Activated T-cell treated with anti-CD3 and anti-CD28 coated beads, Interleukin-2, amount 50 U/mL, for 4 hours (primary cell): Measurements from ENCODE around the gene TAC4. TPM values are rescaled to one million over a fixed set of nuclear protein-coding genes. Genes with fewer than 3 reads are reported as not detected.
A peak's percentile ranks its signal among the peaks of the same experiment; 100 is the strongest.

Experiments used
- ATAC-seq, 2 donors: fragments of 200-7000 bp; cut with Tn5 transposase; one replicate each; pipeline ENCODE4 v1.10.0; 2021
- DNase-seq: peaks from one replicate; pipeline ENCODE4 v3.0.0-alpha.2; 2020
- H3K27me3 Mint-ChIP-seq: one replicate; pipeline ENCODE4 v1.8.0; 2021; ENCODE audit warnings: low read depth, mixed read lengths
- H3K36me3 Mint-ChIP-seq: one replicate; pipeline ENCODE4 v1.8.0; 2022; ENCODE audit warnings: mixed read lengths; ENCODE audit not compliant: insufficient read depth
- H3K4me1 Mint-ChIP-seq: one replicate; pipeline ENCODE4 v1.8.0; 2021; ENCODE audit warnings: low read depth, mixed read lengths
- H3K4me3 Mint-ChIP-seq: one replicate; pipeline ENCODE4 v1.8.0; 2021; ENCODE audit warnings: mild to moderate bottlenecking, moderate library complexity, mixed read lengths
- H3K9me3 Mint-ChIP-seq: one replicate; pipeline ENCODE4 v1.8.0; 2021; ENCODE audit warnings: mixed read lengths
- total RNA-seq, 3 donors: library from RNA; stranded (reverse); gene quantifications; one replicate each; pipeline ENCODE4 v1.2.1, GENCODE V29; 2021

TAC4 gene
- total RNA-seq, 3 donors from 2014 or later, result not detected

- Mint-ChIP-seq H3K36me3 (no peaks in the 10 kb centered on the region), H3K4me3 (no peak overlapping the region), H3K9me3 (no peaks in the 10 kb centered on the region), H3K27me3 (peaks cover 48% of the 10 kb centered on the region), H3K4me1 (peaks cover 4% of the 10 kb centered on the region)
- ATAC-seq (no peak), DNase-seq (no peak)
These were observed 33.2 kb upstream of the TAC4 start for GRCh38 chr17:49881054-49881402.

GRCh38 chr17:49880291-49881053 is 32.6 kb upstream of the TAC4 start:
- peaks cover 4% of the 10 kb centered on the region for H3K4me1 Mint-ChIP-seq
- no peaks in the 10 kb centered on the region for H3K9me3 Mint-ChIP-seq
- peaks cover 45% of the 10 kb centered on the region for H3K27me3 Mint-ChIP-seq
- ATAC-seq, result peak; percentile 97 to 98
- DNase-seq, result peak; percentile 66
- no peaks in the 10 kb centered on the region for H3K36me3 Mint-ChIP-seq
- no peak overlapping the region for H3K4me3 Mint-ChIP-seq

- Mint-ChIP-seq H3K36me3 (no peaks in the 10 kb centered on the region), H3K4me3 (no peak overlapping the region), H3K27me3 (peaks cover 42% of the 10 kb centered on the region), H3K9me3 (no peaks in the 10 kb centered on the region), H3K4me1 (peaks cover 4% of the 10 kb centered on the region)
- DNase-seq (no peak), ATAC-seq (no peak)
These were observed 31.3 kb upstream of the TAC4 start for GRCh38 chr17:49878931-49879904.

GRCh38 chr17:49875685-49876084 is 27.8 kb upstream of the TAC4 start:
- ATAC-seq, result no peak
- no peak overlapping the region for H3K4me3 Mint-ChIP-seq
- H3K9me3 Mint-ChIP-seq, result no peaks in the 10 kb centered on the region
- peaks cover 21% of the 10 kb centered on the region for H3K4me1 Mint-ChIP-seq
- H3K36me3 Mint-ChIP-seq, result no peaks in the 10 kb centered on the region
- no peak for DNase-seq
- H3K27me3 Mint-ChIP-seq, result peaks cover 26% of the 10 kb centered on the region

- no peak overlapping the region for H3K4me3 Mint-ChIP-seq
- H3K4me1 Mint-ChIP-seq, result peaks cover 16% of the 10 kb centered on the region
- no peaks in the 10 kb centered on the region for H3K9me3 Mint-ChIP-seq
- DNase-seq, result no peak
- no peaks in the 10 kb centered on the region for H3K36me3 Mint-ChIP-seq
- H3K27me3 Mint-ChIP-seq, result peaks cover 18% of the 10 kb centered on the region
- no peak for ATAC-seq
These were observed 27.0 kb upstream of the TAC4 start for GRCh38 chr17:49874911-49875310.

- no peak for ATAC-seq
- H3K4me3 Mint-ChIP-seq, result no peak overlapping the region
- no peak for DNase-seq
- peaks cover 16% of the 10 kb centered on the region for H3K4me1 Mint-ChIP-seq
- peaks cover 9% of the 10 kb centered on the region for H3K27me3 Mint-ChIP-seq
- no peaks in the 10 kb centered on the region for H3K9me3 Mint-ChIP-seq
- no peaks in the 10 kb centered on the region for H3K36me3 Mint-ChIP-seq
These were observed 26.1 kb upstream of the TAC4 start for GRCh38 chr17:49873926-49874325.

- H3K4me3 Mint-ChIP-seq, result no peak overlapping the region
- H3K4me1 Mint-ChIP-seq, result peaks cover 16% of the 10 kb centered on the region
- no peak for DNase-seq
- no peak for ATAC-seq
- peaks cover 7% of the 10 kb centered on the region for H3K27me3 Mint-ChIP-seq
- no peaks in the 10 kb centered on the region for H3K9me3 Mint-ChIP-seq
- H3K36me3 Mint-ChIP-seq, result no peaks in the 10 kb centered on the region
These were observed 25.6 kb upstream of the TAC4 start for GRCh38 chr17:49873466-49873865.

GRCh38 chr17:49872754-49873377 is 25.0 kb upstream of the TAC4 start:
- Mint-ChIP-seq H3K27me3 (peaks cover 3% of the 10 kb centered on the region), H3K9me3 (no peaks in the 10 kb centered on the region), H3K4me3 (no peak overlapping the region), H3K4me1 (peaks cover 16% of the 10 kb centered on the region), H3K36me3 (no peaks in the 10 kb centered on the region)
- ATAC-seq (peak; percentile 43 to 54), DNase-seq (no peak)

- H3K36me3 Mint-ChIP-seq, result no peaks in the 10 kb centered on the region
- peaks cover 16% of the 10 kb centered on the region for H3K4me1 Mint-ChIP-seq
- ATAC-seq, result no peak
- no peak overlapping the region for H3K4me3 Mint-ChIP-seq
- DNase-seq, result no peak
- H3K27me3 Mint-ChIP-seq, result no peaks in the 10 kb centered on the region
- no peaks in the 10 kb centered on the region for H3K9me3 Mint-ChIP-seq
These were observed 23.3 kb upstream of the TAC4 start for GRCh38 chr17:49871211-49871610.

GRCh38 chr17:49870298-49870697 is 22.4 kb upstream of the TAC4 start:
- DNase-seq (no peak), ATAC-seq (no peak)
- no peaks in the 10 kb centered on the region for H3K36me3 Mint-ChIP-seq
- H3K9me3 Mint-ChIP-seq, result no peaks in the 10 kb centered on the region
- H3K27me3 Mint-ChIP-seq, result no peaks in the 10 kb centered on the region
- peaks cover 16% of the 10 kb centered on the region for H3K4me1 Mint-ChIP-seq
- H3K4me3 Mint-ChIP-seq, result no peak overlapping the region

- DNase-seq, result no peak
- Mint-ChIP-seq H3K4me3 (no peak overlapping the region), H3K36me3 (no peaks in the 10 kb centered on the region)
These were observed 21.1 kb upstream of the TAC4 start for GRCh38 chr17:49869038-49869374.

GRCh38 chr17:49866882-49867413 is 19.1 kb upstream of the TAC4 start:
- H3K4me3 Mint-ChIP-seq, result no peak overlapping the region
- ATAC-seq (no peak), DNase-seq (no peak)
- no peaks in the 10 kb centered on the region for H3K9me3 Mint-ChIP-seq
- H3K36me3 Mint-ChIP-seq, result no peaks in the 10 kb centered on the region
- peaks cover 2% of the 10 kb centered on the region for H3K4me1 Mint-ChIP-seq
- peaks cover 5% of the 10 kb centered on the region for H3K27me3 Mint-ChIP-seq

More at GRCh38 chr17:49869038-49869374, 21.1 kb upstream of the TAC4 start:
- H3K27me3 Mint-ChIP-seq, result no peaks in the 10 kb centered on the region
- peaks cover 16% of the 10 kb centered on the region for H3K4me1 Mint-ChIP-seq
- no peak for ATAC-seq
- no peaks in the 10 kb centered on the region for H3K9me3 Mint-ChIP-seq

GRCh38 chr17:49866019-49866380 is 18.1 kb upstream of the TAC4 start:
- ATAC-seq, result no peak
- Mint-ChIP-seq H3K9me3 (no peaks in the 10 kb centered on the region), H3K36me3 (no peaks in the 10 kb centered on the region), H3K27me3 (peaks cover 9% of the 10 kb centered on the region), H3K4me1 (peaks cover 2% of the 10 kb centered on the region), H3K4me3 (no peak overlapping the region)
- no peak for DNase-seq

GRCh38 chr17:49862781-49863331 is 15.0 kb upstream of the TAC4 start:
- no peaks in the 10 kb centered on the region for H3K36me3 Mint-ChIP-seq
- H3K4me1 Mint-ChIP-seq, result peaks cover 3% of the 10 kb centered on the region
- peaks cover 10% of the 10 kb centered on the region for H3K27me3 Mint-ChIP-seq
- H3K4me3 Mint-ChIP-seq, result no peak overlapping the region
- H3K9me3 Mint-ChIP-seq, result no peaks in the 10 kb centered on the region
- ATAC-seq, result no peak
- no peak for DNase-seq
